ENCODE results near the gene PPP1R14C.

The PPP1R14C gene

GRCh38 chr6:150296890-150297289, 154.0 kb downstream of the PPP1R14C start:
- DNase-seq (ENCODE audit: low read depth in 2 of 2): no peak

DNA sequence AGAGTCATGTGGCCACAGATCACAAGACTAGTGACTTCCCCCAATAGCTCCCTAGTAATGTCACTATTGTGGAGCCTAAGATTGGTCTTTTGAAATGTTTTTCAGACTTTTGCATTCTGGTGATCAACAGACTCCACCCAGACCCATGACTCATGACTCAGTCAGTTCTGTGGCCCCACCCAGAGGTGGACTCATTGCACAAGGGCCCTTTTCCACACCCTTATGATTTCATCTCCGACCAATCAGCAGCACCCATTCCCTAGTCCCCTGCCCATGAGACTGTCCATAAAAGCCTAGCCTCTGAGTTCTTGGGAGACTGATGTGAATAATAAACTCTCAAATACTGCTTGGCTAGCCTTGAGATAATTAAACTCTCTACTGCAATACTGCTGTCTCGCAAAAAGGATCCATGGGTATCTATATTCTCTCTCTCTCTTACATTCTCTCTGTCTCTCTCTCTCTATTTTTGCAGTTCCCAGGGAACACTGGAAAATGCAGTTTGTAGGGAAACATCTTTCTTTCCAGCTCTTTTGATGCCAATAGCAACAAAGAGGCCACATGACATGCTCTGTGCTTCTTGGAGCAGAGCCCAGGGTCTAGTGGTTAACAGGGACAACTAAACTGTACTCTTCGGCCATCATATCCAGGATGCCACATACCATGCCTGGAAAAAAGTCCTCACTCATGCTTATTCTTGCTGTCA, 154.6 kb downstream of the PPP1R14C start:
- no peak for DNase-seq (ENCODE audit: low read depth in 2 of 2)

DNA sequence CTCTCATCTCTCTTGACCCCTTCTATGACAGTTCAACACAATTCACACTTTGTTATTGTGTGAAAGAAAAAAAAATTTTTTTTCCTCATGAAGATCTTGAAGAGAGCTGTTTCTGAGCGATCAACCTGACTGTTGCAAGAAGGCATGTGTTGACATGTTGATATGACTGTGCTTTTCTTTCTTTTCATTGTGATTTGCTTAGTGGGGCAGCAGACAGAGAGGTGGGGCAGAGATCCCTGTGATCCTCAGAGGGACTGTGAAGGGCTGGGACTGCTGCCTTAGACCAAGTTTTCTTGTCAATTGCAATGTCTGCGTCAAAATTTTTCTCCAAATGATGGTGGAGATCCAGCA, 155.2 kb downstream of the PPP1R14C start:
- DNase-seq (ENCODE audit: low read depth in 2 of 2): no peak

DNA sequence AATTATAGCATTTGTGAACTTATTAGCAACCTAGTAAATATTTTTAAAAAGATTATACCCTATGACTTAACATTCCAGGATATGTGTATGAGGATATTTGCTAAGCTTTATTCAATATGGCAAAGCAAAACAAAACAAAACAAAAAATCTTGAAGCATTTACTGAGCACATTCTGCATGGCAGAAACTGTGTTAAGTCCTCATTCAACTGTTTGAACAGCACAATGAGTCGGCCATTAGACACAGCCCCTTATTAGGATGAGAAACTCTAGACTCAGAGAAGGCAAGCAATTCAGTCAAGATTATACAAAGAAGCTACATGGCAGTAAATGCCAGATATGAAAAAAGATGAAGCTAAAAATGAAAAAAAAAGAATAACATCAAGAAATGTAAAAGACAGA, 155.8 kb downstream of the PPP1R14C start:
- no peak for DNase-seq (ENCODE audit: low read depth in 2 of 2)

All from fibroblast of skin of left quadriceps (primary cell).